ENCODE data around the gene SFXN5. TPM values are rescaled to one million over a fixed set of nuclear protein-coding genes. Genes with fewer than 3 reads are reported as not detected.
A peak's percentile ranks its signal among the peaks of the same experiment; 100 is the strongest.

Gene SFXN5
- total RNA-seq, 1 donor from 2014 or later = 14.9 TPM

DNA sequence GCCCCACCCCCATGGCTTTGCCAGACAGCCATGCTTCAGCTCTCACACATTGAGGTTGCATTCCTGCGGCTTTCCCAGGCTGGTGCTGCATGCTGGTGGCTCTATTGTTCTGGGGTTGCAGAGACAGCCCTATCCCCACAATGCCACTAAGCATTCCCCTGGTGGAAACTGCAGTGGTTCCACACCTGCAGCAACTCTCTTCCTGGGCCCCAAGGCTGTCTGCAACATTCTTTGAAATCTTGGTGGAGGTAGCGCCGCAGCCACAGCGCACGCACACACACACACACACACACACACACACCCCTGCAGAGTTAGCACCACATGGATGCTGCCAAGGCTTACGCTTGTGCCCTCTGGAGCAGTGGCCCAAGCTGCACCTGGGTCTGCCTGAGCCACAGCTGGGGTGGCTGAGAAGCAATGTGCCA is 21.4 kb downstream of the SFXN5 start:
- TF ChIP-seq EZH2 (IDR thresholded peaks at IDR 0.05; ENCODE audit: insufficient read depth, low read length) = no peak
- TF ChIP-seq, protein P1, sequence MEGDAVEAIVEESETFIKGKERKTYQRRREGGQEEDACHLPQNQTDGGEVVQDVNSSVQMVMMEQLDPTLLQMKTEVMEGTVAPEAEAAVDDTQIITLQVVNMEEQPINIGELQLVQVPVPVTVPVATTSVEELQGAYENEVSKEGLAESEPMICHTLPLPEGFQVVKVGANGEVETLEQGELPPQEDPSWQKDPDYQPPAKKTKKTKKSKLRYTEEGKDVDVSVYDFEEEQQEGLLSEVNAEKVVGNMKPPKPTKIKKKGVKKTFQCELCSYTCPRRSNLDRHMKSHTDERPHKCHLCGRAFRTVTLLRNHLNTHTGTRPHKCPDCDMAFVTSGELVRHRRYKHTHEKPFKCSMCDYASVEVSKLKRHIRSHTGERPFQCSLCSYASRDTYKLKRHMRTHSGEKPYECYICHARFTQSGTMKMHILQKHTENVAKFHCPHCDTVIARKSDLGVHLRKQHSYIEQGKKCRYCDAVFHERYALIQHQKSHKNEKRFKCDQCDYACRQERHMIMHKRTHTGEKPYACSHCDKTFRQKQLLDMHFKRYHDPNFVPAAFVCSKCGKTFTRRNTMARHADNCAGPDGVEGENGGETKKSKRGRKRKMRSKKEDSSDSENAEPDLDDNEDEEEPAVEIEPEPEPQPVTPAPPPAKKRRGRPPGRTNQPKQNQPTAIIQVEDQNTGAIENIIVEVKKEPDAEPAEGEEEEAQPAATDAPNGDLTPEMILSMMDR (IDR thresholded peaks at IDR 0.05; ENCODE audit: insufficient read depth, low read depth, low read length) = no peak
- Histone ChIP-seq H3K9ac (ENCODE audit: low read length) (no peak overlapping the region), H4K20me1 (ENCODE audit: insufficient read depth, low read length) (peaks cover 6% of the 10 kb centered on the region), H3K79me2 (ENCODE audit: insufficient read depth, low read length) (peaks cover 3% of the 10 kb centered on the region), H2AFZ (ENCODE audit: low read depth, low read length) (no peak overlapping the region), H3K4me3 (ENCODE audit: insufficient read depth, low read depth, low read length) (no peak overlapping the region), H3K4me2 (ENCODE audit: low read length) (peak overlapping the region; percentile 45), H3K27me3 (ENCODE audit: insufficient read depth, low read length) (no peaks in the 10 kb centered on the region), H3K9me3 (ENCODE audit: insufficient read depth, low read depth, low read length) (no peaks in the 10 kb centered on the region), H3K4me1 (ENCODE audit: insufficient read depth, low read length) (peaks cover 23% of the 10 kb centered on the region), H3K36me3 (ENCODE audit: insufficient read depth, low read length) (no peaks in the 10 kb centered on the region), H3K27ac (ENCODE audit: low read depth, low read length) (no peak overlapping the region)
- Mint-ChIP-seq H3K9me3 (ENCODE audit: unreplicated experiment) (no peaks in the 10 kb centered on the region), H3K27me3 (ENCODE audit: low read depth, unreplicated experiment) (no peaks in the 10 kb centered on the region), H3K4me3 (ENCODE audit: unreplicated experiment) (no peak overlapping the region), H3K27ac (ENCODE audit: unreplicated experiment) (peak overlapping the region; percentile 73), H3K36me3 (ENCODE audit: low read depth, unreplicated experiment) (peaks cover 17% of the 10 kb centered on the region), H3K4me1 (ENCODE audit: low read depth, unreplicated experiment) (peaks cover 24% of the 10 kb centered on the region)
- DNase-seq (ENCODE audit: low read depth) (peak; percentile 69), FAIRE-seq (no peak)

DNA sequence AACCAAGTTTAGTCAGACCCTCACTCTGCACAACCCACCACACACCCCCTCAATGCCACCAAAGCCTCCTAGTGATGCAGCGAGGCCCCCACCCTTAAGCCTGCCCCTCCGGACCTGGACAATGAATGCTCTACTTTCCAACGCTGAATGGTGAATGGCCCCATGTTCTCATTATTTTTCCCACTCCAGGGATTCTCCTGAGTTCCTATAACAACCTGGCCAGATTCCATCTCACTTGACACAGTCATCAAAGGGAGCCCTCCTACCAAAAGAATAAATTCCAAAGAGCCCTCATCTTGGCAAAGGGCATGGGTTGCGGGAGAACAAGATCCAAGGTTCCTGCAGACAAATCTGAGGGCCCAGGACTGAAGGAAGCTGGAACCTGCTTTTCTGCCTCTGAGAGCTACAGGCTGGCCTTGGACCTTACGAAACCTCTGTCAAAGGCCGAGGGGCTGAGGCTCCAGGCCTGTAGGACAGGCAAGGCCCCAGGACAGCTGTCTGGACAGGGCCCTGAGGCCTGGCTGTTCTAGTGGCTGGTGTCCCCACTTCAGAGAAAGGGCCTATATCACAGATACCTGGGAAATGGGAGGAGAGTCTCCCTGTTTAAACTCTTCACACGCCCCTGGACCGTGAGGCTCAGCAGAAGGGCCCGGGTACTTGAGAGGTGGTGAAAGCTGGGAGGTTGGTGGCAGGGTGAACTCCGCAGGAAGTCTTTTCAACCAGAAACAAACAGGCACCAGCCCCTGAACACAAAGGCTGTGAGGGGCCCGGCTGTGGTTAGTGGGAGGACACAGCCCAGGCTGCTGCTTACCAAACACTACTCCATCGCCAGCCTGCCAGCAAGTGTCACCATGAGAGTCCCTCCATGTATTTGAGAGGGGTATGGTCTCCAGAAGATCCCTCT is 27.3 kb downstream of the SFXN5 start:
- H3K27me3 Mint-ChIP-seq (ENCODE audit: low read depth, unreplicated experiment) = no peaks in the 10 kb centered on the region
- H3K4me3 Mint-ChIP-seq (ENCODE audit: unreplicated experiment) = no peak overlapping the region
- no peaks in the 10 kb centered on the region for H3K9me3 Mint-ChIP-seq (ENCODE audit: unreplicated experiment)
- no peak for TF ChIP-seq EZH2 (IDR thresholded peaks at IDR 0.05; ENCODE audit: insufficient read depth, low read length)
- TF ChIP-seq, protein P1 (IDR thresholded peaks at IDR 0.05; ENCODE audit: insufficient read depth, low read depth, low read length) = no peak
- peaks cover 5% of the 10 kb centered on the region for H3K36me3 Mint-ChIP-seq (ENCODE audit: low read depth, unreplicated experiment)
- Histone ChIP-seq H3K4me3 (ENCODE audit: insufficient read depth, low read depth, low read length) (no peak overlapping the region), H3K27me3 (ENCODE audit: insufficient read depth, low read length) (no peaks in the 10 kb centered on the region), H3K4me1 (ENCODE audit: insufficient read depth, low read length) (no peaks in the 10 kb centered on the region), H4K20me1 (ENCODE audit: insufficient read depth, low read length) (peaks cover 4% of the 10 kb centered on the region), H3K27ac (ENCODE audit: low read depth, low read length) (no peak overlapping the region), H3K9ac (ENCODE audit: low read length) (no peak overlapping the region), H2AFZ (ENCODE audit: low read depth, low read length) (no peak overlapping the region), H3K79me2 (ENCODE audit: insufficient read depth, low read length) (peaks cover 6% of the 10 kb centered on the region), H3K9me3 (ENCODE audit: insufficient read depth, low read depth, low read length) (no peaks in the 10 kb centered on the region), H3K36me3 (ENCODE audit: insufficient read depth, low read length) (no peaks in the 10 kb centered on the region), H3K4me2 (ENCODE audit: low read length) (no peak overlapping the region)
- FAIRE-seq = no peak
- peak; percentile 21 for DNase-seq (ENCODE audit: low read depth)
- H3K4me1 Mint-ChIP-seq (ENCODE audit: low read depth, unreplicated experiment) = peaks cover 5% of the 10 kb centered on the region
- no peak overlapping the region for H3K27ac Mint-ChIP-seq (ENCODE audit: unreplicated experiment)

DNA sequence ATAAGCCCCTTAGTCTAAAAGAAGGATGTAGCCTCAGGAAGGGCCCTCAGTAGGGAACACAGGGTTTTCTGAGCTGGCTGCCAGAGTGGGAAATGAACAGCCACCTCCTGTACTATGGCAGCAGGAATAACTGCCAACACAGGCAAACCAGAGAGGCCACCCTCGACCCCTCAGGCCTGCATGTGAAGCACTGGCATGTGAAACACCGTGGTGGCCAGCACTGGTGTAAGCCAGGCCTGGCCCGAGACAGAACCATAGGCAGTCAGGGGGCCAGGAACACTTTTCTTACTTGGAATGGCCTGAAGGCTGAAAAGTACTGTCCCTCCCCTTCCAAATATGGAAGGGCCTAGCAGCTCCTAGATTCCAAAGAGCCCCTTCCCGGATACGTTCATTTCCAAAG is 28.2 kb downstream of the SFXN5 start:
- Histone ChIP-seq H2AFZ (ENCODE audit: low read depth, low read length) (no peak overlapping the region), H3K36me3 (ENCODE audit: insufficient read depth, low read length) (no peaks in the 10 kb centered on the region), H4K20me1 (ENCODE audit: insufficient read depth, low read length) (peaks cover 4% of the 10 kb centered on the region), H3K4me3 (ENCODE audit: insufficient read depth, low read depth, low read length) (no peak overlapping the region), H3K27ac (ENCODE audit: low read depth, low read length) (no peak overlapping the region), H3K79me2 (ENCODE audit: insufficient read depth, low read length) (peaks cover 6% of the 10 kb centered on the region), H3K4me2 (ENCODE audit: low read length) (no peak overlapping the region), H3K9ac (ENCODE audit: low read length) (no peak overlapping the region), H3K9me3 (ENCODE audit: insufficient read depth, low read depth, low read length) (no peaks in the 10 kb centered on the region), H3K4me1 (ENCODE audit: insufficient read depth, low read length) (no peaks in the 10 kb centered on the region), H3K27me3 (ENCODE audit: insufficient read depth, low read length) (no peaks in the 10 kb centered on the region)
- no peaks in the 10 kb centered on the region for H3K9me3 Mint-ChIP-seq (ENCODE audit: unreplicated experiment)
- no peak overlapping the region for H3K27ac Mint-ChIP-seq (ENCODE audit: unreplicated experiment)
- TF ChIP-seq, protein P1 (IDR thresholded peaks at IDR 0.05; ENCODE audit: insufficient read depth, low read depth, low read length) = no peak
- no peak for TF ChIP-seq EZH2 (IDR thresholded peaks at IDR 0.05; ENCODE audit: insufficient read depth, low read length)
- H3K27me3 Mint-ChIP-seq (ENCODE audit: low read depth, unreplicated experiment) = no peaks in the 10 kb centered on the region
- DNase-seq (ENCODE audit: low read depth) (no peak), FAIRE-seq (no peak)
- no peak overlapping the region for H3K4me3 Mint-ChIP-seq (ENCODE audit: unreplicated experiment)
- H3K4me1 Mint-ChIP-seq (ENCODE audit: low read depth, unreplicated experiment) = peaks cover 3% of the 10 kb centered on the region
- peaks cover 3% of the 10 kb centered on the region for H3K36me3 Mint-ChIP-seq (ENCODE audit: low read depth, unreplicated experiment)
